Mucosa of descending colon (tissue), 3 donors: Measurements from ENCODE around the gene CACNA2D3. TPM values are rescaled to one million over a fixed set of nuclear protein-coding genes. Genes with fewer than 3 reads are reported as not detected.

ENCODE experiments used
- ATAC-seq: fragments of 200-7000 bp; cut with Tn5 transposase; one replicate; pipeline ENCODE4 v1.9.1; 2020; ENCODE audit warnings: mild to moderate bottlenecking, moderate library complexity
- DNase-seq, 3 donors: peaks; one replicate each; pipeline ENCODE4 v3.0.0-alpha.2; 2020
- H3K36me3 ChIP-seq: fragments of 200-600 bp; one replicate; pipeline ENCODE4 v1.8.0; 2021; ENCODE audit warnings: low read depth, mild to moderate bottlenecking
- H3K4me1 ChIP-seq: fragments of 200-600 bp; one replicate; pipeline ENCODE4 v1.8.0; 2021; ENCODE audit warnings: low read depth, mild to moderate bottlenecking
- H3K4me3 ChIP-seq: fragments of 200-600 bp; one replicate; pipeline ENCODE4 v1.8.0; 2021; ENCODE audit warnings: mild to moderate bottlenecking
- H3K9me3 ChIP-seq: fragments of 200-600 bp; one replicate; pipeline ENCODE4 v1.8.0; 2021; ENCODE audit warnings: mild to moderate bottlenecking
- intact Hi-C, 2 donors: fragments of 100-400 bp; cut with DNase I in 1 of 2; cut with micrococcal nuclease in 1 of 2; formaldehyde crosslinking; loops; one replicate each; pipeline versions ENCODE4 v1.11.0 to v1.11.1; 2022; cut with DNase I, micrococcal nuclease
- total RNA-seq, 3 donors: library from RNA; stranded (reverse); fragmentation: NEBNext Ultra II Directional in 2 of 3; extraction: Animal tissue kit (Norgen Biotek cat#: 25700) in 2 of 3; gene quantifications; one replicate each; pipeline versions ENCODE4 v1.2.1 to v1.2.4, GENCODE V29; 2021 to 2023
- TF ChIP-seq, protein P1 (sequence below): fragments of 200-600 bp; IDR thresholded peaks from one replicate; pipeline ENCODE4 v1.8.0; 2022; ENCODE audit warnings: antibody characterized with exemption, mild to moderate bottlenecking
- donor health status: DM: no; HTN: no; CAD: no; lungs with moderate emphysema.
- donor health status: DM: no; HTN: no; CAD: no.
- donor health status: DM: no; HTN: yes; CAD: no.

CACNA2D3 gene
- total RNA-seq, 3 donors from 2014 or later: 0.34 to 3.5 (median 0.55) TPM

- no peak for ATAC-seq
- TF ChIP-seq, protein P1, sequence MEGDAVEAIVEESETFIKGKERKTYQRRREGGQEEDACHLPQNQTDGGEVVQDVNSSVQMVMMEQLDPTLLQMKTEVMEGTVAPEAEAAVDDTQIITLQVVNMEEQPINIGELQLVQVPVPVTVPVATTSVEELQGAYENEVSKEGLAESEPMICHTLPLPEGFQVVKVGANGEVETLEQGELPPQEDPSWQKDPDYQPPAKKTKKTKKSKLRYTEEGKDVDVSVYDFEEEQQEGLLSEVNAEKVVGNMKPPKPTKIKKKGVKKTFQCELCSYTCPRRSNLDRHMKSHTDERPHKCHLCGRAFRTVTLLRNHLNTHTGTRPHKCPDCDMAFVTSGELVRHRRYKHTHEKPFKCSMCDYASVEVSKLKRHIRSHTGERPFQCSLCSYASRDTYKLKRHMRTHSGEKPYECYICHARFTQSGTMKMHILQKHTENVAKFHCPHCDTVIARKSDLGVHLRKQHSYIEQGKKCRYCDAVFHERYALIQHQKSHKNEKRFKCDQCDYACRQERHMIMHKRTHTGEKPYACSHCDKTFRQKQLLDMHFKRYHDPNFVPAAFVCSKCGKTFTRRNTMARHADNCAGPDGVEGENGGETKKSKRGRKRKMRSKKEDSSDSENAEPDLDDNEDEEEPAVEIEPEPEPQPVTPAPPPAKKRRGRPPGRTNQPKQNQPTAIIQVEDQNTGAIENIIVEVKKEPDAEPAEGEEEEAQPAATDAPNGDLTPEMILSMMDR: no peak
These were observed 59.9 kb downstream of the CACNA2D3 start for GRCh38 chr3:54182242-54182641.

DNA sequence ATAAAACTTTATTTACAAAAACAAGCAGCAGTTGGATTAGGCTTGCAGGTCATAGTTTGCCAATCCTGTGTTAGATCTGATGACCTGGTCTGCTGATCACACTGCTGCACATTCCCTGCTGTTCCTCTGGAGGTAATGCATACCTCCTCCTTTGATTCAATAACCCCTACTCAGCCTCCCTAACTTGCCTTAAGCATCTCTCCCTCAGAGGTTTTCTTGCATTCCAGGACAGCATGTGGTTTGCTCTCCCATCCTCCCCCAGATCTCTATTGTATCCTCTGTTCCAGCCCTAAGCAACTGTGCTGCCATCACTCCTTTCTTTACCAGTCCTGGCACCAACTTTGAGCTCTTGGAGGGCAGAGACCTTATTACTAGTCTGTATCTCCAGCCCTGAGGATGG lies 63.4 kb downstream of the CACNA2D3 start:
- no peaks in the 10 kb centered on the region for H3K9me3 ChIP-seq
- ATAC-seq: no peak
- intact Hi-C loops: no loop called here
- no peak for DNase-seq
- H3K4me1 ChIP-seq: no peaks in the 10 kb centered on the region
- no peak overlapping the region for H3K4me3 ChIP-seq
- TF ChIP-seq, protein P1: no peak
- H3K36me3 ChIP-seq: no peaks in the 10 kb centered on the region

More at GRCh38 chr3:54182242-54182641, 59.9 kb downstream of the CACNA2D3 start:
- no peaks in the 10 kb centered on the region for H3K36me3 ChIP-seq
- H3K4me3 ChIP-seq: no peak overlapping the region
- no peaks in the 10 kb centered on the region for H3K4me1 ChIP-seq
- intact Hi-C loops: no loop called here
- no peak for DNase-seq
- no peaks in the 10 kb centered on the region for H3K9me3 ChIP-seq

DNA sequence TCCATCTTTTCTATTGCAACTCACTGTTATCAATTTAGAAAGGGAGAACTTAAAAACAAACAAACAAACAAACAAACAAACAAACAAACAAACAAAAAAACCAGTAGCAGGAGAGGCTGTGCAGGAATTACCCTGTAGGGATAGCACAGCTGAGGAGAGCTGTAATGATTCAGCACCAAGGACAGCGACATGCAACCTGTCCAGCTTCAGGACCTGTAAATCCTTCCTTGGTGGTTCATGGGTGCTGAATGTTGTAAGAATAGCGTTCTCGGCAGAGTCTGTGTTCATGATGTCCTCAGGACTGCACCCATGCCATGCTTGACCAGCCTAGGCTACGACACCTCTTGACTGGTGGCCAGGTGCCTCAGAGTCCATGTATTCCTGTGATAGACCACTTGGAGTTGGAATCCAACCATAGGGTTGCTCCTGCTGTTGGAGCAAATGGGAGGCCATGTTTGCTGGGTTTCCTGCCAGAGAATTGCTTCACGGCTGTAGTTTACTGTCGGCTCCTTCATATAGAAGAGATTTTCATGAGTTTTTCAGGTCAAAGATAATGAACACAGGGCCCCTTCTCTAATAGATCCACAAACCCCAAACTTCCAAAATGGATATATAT lies 65.9 kb downstream of the CACNA2D3 start:
- intact Hi-C loops: no loop called here
- Histone ChIP-seq H3K36me3 (no peaks in the 10 kb centered on the region), H3K4me3 (no peak overlapping the region), H3K4me1 (no peaks in the 10 kb centered on the region), H3K9me3 (no peaks in the 10 kb centered on the region)
- peak; percentile 70 for ATAC-seq
- peak in 2 of 3 donors; percentile 26 to 82 for DNase-seq
- TF ChIP-seq, protein P1: no peak

DNA sequence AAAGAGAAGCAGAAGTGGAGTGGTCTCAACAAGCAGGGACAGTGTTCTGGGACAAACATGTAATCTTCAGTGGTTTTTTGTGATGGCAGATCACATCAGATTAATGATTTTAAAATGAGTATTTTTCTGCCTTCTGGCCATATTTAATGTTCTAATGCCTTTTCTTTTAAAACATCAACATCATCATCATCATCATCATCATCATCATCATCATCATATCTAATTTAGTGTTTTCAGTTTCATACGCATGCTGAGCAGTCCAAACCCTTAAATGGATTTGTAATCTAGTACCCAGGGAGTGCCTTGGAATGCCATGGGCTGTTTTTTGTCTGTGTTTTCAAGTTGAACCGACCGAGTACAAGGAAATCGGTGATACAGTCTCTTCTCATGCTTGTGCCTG lies 68.9 kb downstream of the CACNA2D3 start:
- Histone ChIP-seq H3K4me1 (no peaks in the 10 kb centered on the region), H3K9me3 (no peaks in the 10 kb centered on the region), H3K4me3 (no peak overlapping the region), H3K36me3 (no peaks in the 10 kb centered on the region)
- TF ChIP-seq, protein P1: no peak
- intact Hi-C loops: no loop called here
- DNase-seq (no peak), ATAC-seq (no peak)

DNA sequence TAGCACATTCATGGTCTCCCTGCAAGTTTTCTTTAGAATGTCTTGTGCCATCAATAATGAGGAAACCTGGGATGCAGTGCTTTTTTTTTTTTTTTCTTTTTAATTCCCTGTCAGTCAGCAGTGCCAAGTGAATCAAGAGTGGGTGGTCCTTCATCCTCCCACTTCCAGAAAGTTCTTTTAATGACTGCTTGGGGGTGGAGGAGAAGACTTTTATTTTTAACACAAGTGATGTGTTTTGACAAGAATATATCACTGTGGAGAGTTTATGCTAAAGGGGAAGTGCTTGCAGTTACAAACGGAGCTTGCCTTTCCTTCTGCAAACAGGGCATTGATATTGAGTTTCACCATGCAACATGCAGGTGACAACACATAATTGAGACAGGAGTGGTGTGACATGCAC lies 69.7 kb downstream of the CACNA2D3 start:
- intact Hi-C loops: no loop called here

More for the DNA sequence above, 69.7 kb downstream of the CACNA2D3 start:
- DNase-seq (no peak), ATAC-seq (no peak)
- Histone ChIP-seq H3K36me3 (no peaks in the 10 kb centered on the region), H3K4me3 (no peak overlapping the region), H3K9me3 (no peaks in the 10 kb centered on the region), H3K4me1 (no peaks in the 10 kb centered on the region)
- TF ChIP-seq, protein P1: no peak
